ENCODE measurements around the gene AGBL4.
"Not testable (repeated sequence)": the region's sequence is repeated elsewhere in the genome, so short reads cannot be mapped to it uniquely, and the experiment has no call there.

AGBL4 gene

GRCh38 chr1:49424782-49425181, 599.0 kb downstream of the AGBL4 start:
- no peak for DNase-seq

DNA sequence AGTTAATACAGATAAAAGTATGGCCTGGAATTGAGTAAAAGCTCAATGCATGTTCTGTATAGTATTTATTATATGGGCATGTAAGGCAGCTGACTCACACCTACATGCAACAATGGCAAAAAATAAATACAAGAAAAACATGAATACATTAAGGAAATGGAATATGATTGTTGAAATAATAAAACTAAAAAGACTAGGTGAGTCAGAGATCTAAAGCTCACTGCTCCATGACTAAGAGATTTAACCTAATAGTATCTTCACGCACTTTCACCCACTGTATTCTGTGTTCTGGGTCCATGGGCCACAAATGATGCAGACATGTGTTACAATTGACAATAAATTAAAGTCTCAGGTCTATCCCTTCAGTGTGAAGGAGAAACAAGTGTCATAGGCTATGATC, 607.0 kb downstream of the AGBL4 start:
- no peak for DNase-seq

- DNase-seq: no peak
Measured at GRCh38 chr1:49408346-49408745, 615.4 kb downstream of the AGBL4 start.

DNA sequence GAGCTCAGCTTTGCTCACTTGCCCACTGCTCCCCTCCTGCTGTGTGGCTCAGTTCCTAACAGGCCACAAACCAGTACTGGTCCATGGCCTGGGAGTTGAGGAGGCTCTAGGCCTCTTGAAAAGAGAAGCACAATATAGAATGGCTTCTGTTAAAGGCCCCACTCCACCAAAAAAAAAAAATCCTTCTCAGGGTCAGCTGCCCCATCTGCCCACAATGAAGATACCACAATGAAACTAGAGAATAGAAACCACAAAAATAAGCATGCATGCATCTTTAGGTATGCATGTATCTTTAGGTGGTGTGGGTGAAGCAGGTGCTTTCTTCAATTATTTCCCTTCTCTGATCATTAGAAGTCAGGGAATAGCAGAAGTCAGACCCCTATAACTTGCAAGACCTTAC, 626.7 kb downstream of the AGBL4 start:
- DNase-seq: no peak

- DNase-seq: no peak
Measured at GRCh38 chr1:49394200-49394599, 629.6 kb downstream of the AGBL4 start.

DNA sequence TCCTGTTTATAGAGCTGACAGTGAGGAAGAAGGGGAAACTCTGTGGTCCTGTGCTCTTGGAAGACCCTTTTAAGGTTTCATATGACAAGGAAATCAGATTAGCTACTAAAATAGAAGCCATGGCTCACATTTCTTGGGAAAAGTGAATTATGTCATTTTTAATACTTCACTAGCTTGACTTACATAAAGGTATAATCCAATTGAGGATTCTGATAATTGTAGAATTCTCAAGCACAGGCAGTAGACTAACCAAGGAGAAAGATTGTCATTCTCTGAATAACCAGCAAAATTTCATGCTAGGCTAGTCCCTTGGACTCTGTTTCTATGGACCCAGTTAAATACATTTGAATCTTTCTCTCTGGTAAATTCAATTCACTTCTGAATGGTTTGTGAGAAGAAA, 634.1 kb downstream of the AGBL4 start:
- no peak for DNase-seq

DNA sequence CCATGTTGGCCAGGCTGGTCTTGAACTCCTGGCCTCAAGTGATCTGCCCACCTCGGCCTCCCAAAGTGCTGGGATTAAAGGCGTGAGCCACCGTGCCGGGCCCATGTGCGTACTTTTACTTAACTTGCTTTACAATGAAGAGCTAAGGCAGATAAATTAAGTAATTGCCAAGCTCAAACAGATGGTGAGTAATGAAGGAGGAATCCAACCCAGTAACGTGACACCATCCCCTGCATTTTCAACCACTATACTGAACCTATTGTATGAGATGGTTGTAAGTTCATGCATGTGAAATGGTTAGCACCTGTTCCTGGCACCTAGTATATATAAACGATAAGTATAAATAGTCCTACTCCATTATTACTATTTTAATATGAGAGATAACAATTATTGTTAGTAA, 659.1 kb downstream of the AGBL4 start:
- DNase-seq: no peak

- no peak for DNase-seq
Measured at GRCh38 chr1:49363628-49364027, 660.1 kb downstream of the AGBL4 start.

GRCh38 chr1:49358036-49358435, 665.7 kb downstream of the AGBL4 start:
- DNase-seq: no peak

GRCh38 chr1:49356594-49356993, 667.2 kb downstream of the AGBL4 start:
- no peak for DNase-seq

GRCh38 chr1:49351768-49352167, 672.0 kb downstream of the AGBL4 start:
- DNase-seq: no peak

GRCh38 chr1:49346767-49347349, 676.9 kb downstream of the AGBL4 start:
- no peak for DNase-seq

DNA sequence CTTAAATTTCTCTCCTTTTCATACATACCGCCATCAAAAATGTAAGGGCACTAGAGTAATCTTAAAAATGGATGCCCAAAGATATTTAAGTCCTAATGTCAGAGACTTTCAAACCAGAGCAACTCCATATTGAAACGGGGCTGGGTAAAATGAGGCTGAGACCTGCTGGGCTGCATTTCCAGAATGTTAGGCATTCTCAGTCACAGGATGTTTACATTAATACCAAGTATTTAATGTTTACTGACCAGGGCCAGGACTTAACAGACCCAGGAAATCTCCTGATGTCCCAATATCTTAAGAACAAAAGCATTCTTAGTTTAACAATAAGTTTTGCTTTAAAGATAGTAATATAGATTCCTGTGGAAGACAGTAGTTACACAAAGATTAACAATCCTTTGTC, 683.2 kb downstream of the AGBL4 start:
- DNase-seq: no peak

GRCh38 chr1:49339043-49339442, 684.7 kb downstream of the AGBL4 start:
- no peak for DNase-seq

GRCh38 chr1:49337251-49337650, 686.5 kb downstream of the AGBL4 start:
- DNase-seq: no peak

GRCh38 chr1:49333906-49334305, 689.8 kb downstream of the AGBL4 start:
- no peak for DNase-seq

- DNase-seq: no peak
Measured at GRCh38 chr1:49331066-49331852, 692.5 kb downstream of the AGBL4 start.

- no peak for DNase-seq
Measured at GRCh38 chr1:49323925-49324540, 699.7 kb downstream of the AGBL4 start.

- DNase-seq: not testable (repeated sequence)
Measured at GRCh38 chr1:49320493-49320892, 703.3 kb downstream of the AGBL4 start.

GRCh38 chr1:49319426-49319963, 704.3 kb downstream of the AGBL4 start:
- DNase-seq: no peak

GRCh38 chr1:49318218-49318617, 705.5 kb downstream of the AGBL4 start:
- DNase-seq: no peak

- DNase-seq: no peak
Measured at GRCh38 chr1:49307457-49307856, 716.3 kb downstream of the AGBL4 start.

DNA sequence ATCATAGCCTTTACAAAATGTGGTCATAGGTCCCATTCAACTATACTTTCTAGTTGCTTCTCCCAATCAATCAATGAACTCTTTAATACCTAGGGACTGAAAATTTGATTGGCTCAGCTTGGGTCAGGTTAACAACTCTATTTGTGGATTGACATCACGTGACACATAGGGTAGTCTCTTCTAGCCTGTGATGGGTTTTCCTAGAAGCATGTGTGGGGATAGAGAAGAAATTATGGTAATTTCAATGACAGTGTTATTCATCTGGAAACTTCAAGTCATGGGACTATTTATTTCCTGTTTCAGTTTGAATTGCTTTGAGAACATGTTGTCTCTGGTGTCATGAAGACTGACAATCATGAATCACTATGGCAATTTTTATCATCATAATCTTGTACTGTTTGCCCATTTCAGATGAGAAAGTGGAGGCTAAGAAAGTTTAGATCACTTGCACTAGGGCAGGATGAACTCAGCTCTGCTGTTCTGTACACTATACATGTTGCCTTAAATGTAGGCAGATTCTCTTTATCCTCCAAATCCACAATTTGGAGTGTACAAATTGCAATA, 717.2 kb downstream of the AGBL4 start:
- no peak for DNase-seq

GRCh38 chr1:49302400-49302799, 721.4 kb downstream of the AGBL4 start:
- DNase-seq: not testable (repeated sequence)

Measured in hematopoietic multipotent progenitor cell treated with erythropoietin and hydrocortisone succinate and interleukin-3 and kit ligand, for 6 days (in vitro differentiated cells).